DOHH2 (cell line): ENCODE data around the gene SCN5A.

Experiments used
- CTCF ChIP-seq: fragments of 200-600 bp; sonication (generic); IDR thresholded peaks from one replicate; pipeline ENCODE4 v1.5.1; 2014; ENCODE audit warnings: antibody characterized with exemption, mild to moderate bottlenecking, low read depth, low read length; ENCODE audit not compliant: poor library complexity, severe bottlenecking
- EZH2phosphoT487 ChIP-seq: fragments of 200-600 bp; sonication (generic); IDR thresholded peaks from 2 replicates; pipeline ENCODE4 v1.6.1; 2017; ENCODE audit warnings: borderline replicate concordance, mild to moderate bottlenecking, antibody characterized with exemption, low read length, moderate library complexity, mixed read lengths

DNA sequence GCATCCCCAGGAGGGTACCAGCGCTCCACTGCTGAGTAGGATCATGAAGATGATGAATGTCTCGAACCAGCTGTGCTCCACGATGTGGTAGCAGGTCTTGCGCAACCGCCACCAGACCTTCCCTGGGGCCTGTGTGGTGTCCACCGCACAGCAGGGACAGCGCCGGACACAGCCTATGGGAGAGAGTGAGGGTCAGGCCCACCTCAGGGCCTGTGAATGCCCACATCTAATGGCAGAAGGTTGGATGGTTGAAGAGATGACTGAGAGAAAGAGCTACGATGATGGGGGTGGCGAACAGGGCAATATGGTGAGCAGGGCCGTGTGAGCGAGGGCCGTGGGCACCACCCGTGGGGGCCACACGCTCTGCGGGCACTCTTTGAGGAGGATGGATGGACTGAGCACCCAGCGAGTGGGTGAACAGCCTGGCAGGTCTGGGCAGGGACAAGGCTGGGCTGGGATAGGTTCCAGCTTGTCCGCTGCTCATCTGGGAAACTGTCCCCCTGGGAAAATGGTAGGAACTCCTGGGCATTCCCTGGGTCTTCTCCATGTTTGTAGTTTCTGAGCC, 74.1 kb downstream of the SCN5A start:
- TF ChIP-seq CTCF, result no peak
- no peak for TF ChIP-seq EZH2phosphoT487
